Endothelial cell of umbilical vein (primary cell): ENCODE data around the gene PANX1. TPM values are rescaled to one million over a fixed set of nuclear protein-coding genes. Genes with fewer than 3 reads are reported as not detected.

Experiments used
- BruUV-seq: library from RNA; stranded (reverse); fragments of 400-500 nt; replicated peaks from 2 replicates; lab custom pipeline; 2021; lab: Mats Ljungman, UMichigan
- CTCF ChIA-PET: fragments of 300-600, 350-600 bp; sonication (Branson Sonifier 250); formaldehyde crosslinking; loops from one replicate; lab custom pipeline; 2021; ENCODE audit warnings: antibody characterized with exemption, inconsistent platforms; lab: Charles Lee
- POLR2A ChIA-PET: fragments of 300-600, 350-600 bp; sonication (Branson Sonifier 250); formaldehyde crosslinking; loops from one replicate; lab custom pipeline; 2021; ENCODE audit warnings: antibody characterized with exemption, inconsistent platforms; lab: Charles Lee
- DNase-seq: peaks from one replicate; pipeline ENCODE4 v3.0.0-alpha.2; 2011; ENCODE audit warnings: low read depth, low spot score
- FAIRE-seq: peaks from 2 replicates; lab custom pipeline; 2011; peaks lifted over from hg19 to GRCh38; lab: Jason Lieb, UNC
- H2AFZ ChIP-seq: 2 replicates; pipeline ENCODE4 v1.6.0; 2012; ENCODE audit warnings: low read depth, low read length, control low read depth, inconsistent platforms
- H3K27ac ChIP-seq: 2 replicates; pipeline ENCODE4 v1.5.1; 2011; ENCODE audit warnings: low read depth, mild to moderate bottlenecking, control low read depth, low read length, moderate library complexity; ENCODE audit not compliant: insufficient read depth
- H3K27me3 ChIP-seq, 2 experiments: 2 replicates each; pipeline versions ENCODE4 v1.6.0 to v1.6.1; 2011; ENCODE audit warnings: low read length in 2 of 2, mixed read lengths in 1 of 2; ENCODE audit not compliant: control insufficient read depth in 2 of 2, insufficient read depth in 2 of 2
- H3K36me3 ChIP-seq, 2 experiments: 2 replicates in 1 of 2; 3 replicates in 1 of 2; pipeline ENCODE4 v1.5.1; 2011; ENCODE audit warnings: low read length in 2 of 2, mild to moderate bottlenecking in 1 of 2, moderate library complexity in 1 of 2; ENCODE audit not compliant: control insufficient read depth in 2 of 2, insufficient read depth in 2 of 2; ENCODE audit errors: extremely low read depth in 1 of 2
- H3K4me1 ChIP-seq: 3 replicates; pipeline ENCODE4 v1.5.1; 2011; ENCODE audit warnings: mild to moderate bottlenecking, low read length; ENCODE audit not compliant: control insufficient read depth, insufficient read depth; ENCODE audit errors: extremely low read depth
- H3K4me2 ChIP-seq: 2 replicates; pipeline ENCODE4 v1.6.1; 2011; ENCODE audit warnings: low read length, control low read depth, mixed read lengths; ENCODE audit not compliant: insufficient read depth
- H3K4me3 ChIP-seq, 3 experiments: fragments of 200-600 bp in 1 of 3; sonication (generic), shearing (Covaris generic) in 1 of 3; replicated peaks in 1 of 3; 2 replicates each; pipeline ENCODE4 v1.5.1; 2011 to 2016; ENCODE audit warnings: control low read depth in 3 of 3, low read length in 3 of 3, mild to moderate bottlenecking in 2 of 3, inconsistent platforms in 1 of 3, low read depth in 1 of 3, moderate library complexity in 1 of 3; ENCODE audit not compliant: insufficient read depth in 1 of 3
- H3K79me2 ChIP-seq: 2 replicates; pipeline ENCODE4 v1.6.0; 2012; ENCODE audit warnings: low read length, inconsistent platforms; ENCODE audit not compliant: control insufficient read depth, insufficient read depth
- H3K9ac ChIP-seq: replicated peaks from 2 replicates; pipeline ENCODE3; 2011; ENCODE audit warnings: low read length, control low read depth; ENCODE audit not compliant: insufficient read depth; ENCODE audit errors: extremely low read depth
- H3K9me1 ChIP-seq: replicated peaks from 3 replicates; pipeline ENCODE4 v1.6.0; 2011; ENCODE audit warnings: mild to moderate bottlenecking, low read length; ENCODE audit not compliant: control insufficient read depth, insufficient read depth; ENCODE audit errors: extremely low read depth
- H3K9me3 ChIP-seq: replicated peaks from 2 replicates; pipeline ENCODE4 v1.5.1; 2012; ENCODE audit warnings: low read length, inconsistent platforms; ENCODE audit not compliant: control insufficient read depth, insufficient read depth
- H4K20me1 ChIP-seq: replicated peaks from 2 replicates; pipeline ENCODE3; 2011; ENCODE audit warnings: mild to moderate bottlenecking, low read length; ENCODE audit not compliant: control insufficient read depth, insufficient read depth; ENCODE audit errors: extremely low read depth
- EZH2 ChIP-seq: IDR thresholded peaks from 2 replicates; pipeline ENCODE4 v1.6.1; 2012; ENCODE audit warnings: borderline replicate concordance, low read depth, mild to moderate bottlenecking, moderate library complexity, low read length, inconsistent platforms; ENCODE audit not compliant: severe bottlenecking
- FOS ChIP-seq: IDR thresholded peaks from 2 replicates; pipeline ENCODE4 v1.6.1; 2011; ENCODE audit warnings: mild to moderate bottlenecking, low read length, moderate library complexity, borderline replicate concordance; ENCODE audit not compliant: insufficient read depth
- GATA2 ChIP-seq: IDR thresholded peaks from 2 replicates; pipeline ENCODE4 v1.7.0; 2011; ENCODE audit warnings: low read depth, mild to moderate bottlenecking, moderate library complexity, mixed read lengths, low read length; ENCODE audit not compliant: insufficient read length, insufficient read depth
- JUN ChIP-seq: IDR thresholded peaks from 2 replicates; pipeline ENCODE4 v1.6.1; 2011; ENCODE audit warnings: borderline replicate concordance, low read depth; ENCODE audit not compliant: insufficient read length, insufficient read depth
- MYC ChIP-seq: IDR thresholded peaks from one replicate; pipeline ENCODE4 v1.6.1; 2011; ENCODE audit warnings: mild to moderate bottlenecking, low read depth, low read length
- POLR2A ChIP-seq: IDR thresholded peaks from 2 replicates; pipeline ENCODE4 v1.6.1; 2012; ENCODE audit warnings: low read depth, mild to moderate bottlenecking, control low read depth, low read length
- POLR2AphosphoS5 ChIP-seq: IDR thresholded peaks from 2 replicates; pipeline ENCODE4 v1.6.1; 2012; ENCODE audit warnings: low read depth, mild to moderate bottlenecking, control low read depth, low read length, moderate library complexity; ENCODE audit not compliant: insufficient read depth
- dilution Hi-C: fragments of 300-500 bp; cut with MboI; formaldehyde crosslinking; loops from one replicate; pipeline ENCODE4 v1.15.0; 2019; ENCODE audit warnings: low sequenced_read_pairs; ENCODE audit not compliant: extremely low pct_ligation_motif_present
- intact Hi-C: fragments of 100-400 bp; cut with micrococcal nuclease; formaldehyde crosslinking; loops from one replicate; pipeline ENCODE4 v1.10.0; 2022
- polyA plus RNA-seq, 4 experiments: library from polyadenylated mRNA; depleted of rRNA in 3 of 4; stranded (reverse) in 3 of 4; unstranded in 1 of 4; fragments of >200 nt; gene quantifications; 2 replicates each; pipeline versions ENCODE4 v1.2.1 to v1.2.3, GENCODE V29; 2011 to 2012; ENCODE audit warnings: missing spikeins in 1 of 4
- total RNA-seq: library from RNA; stranded (reverse); gene quantifications from 2 replicates; pipeline ENCODE4 v1.2.3, GENCODE V29; 2021
- TF ChIP-seq, protein P1 (sequence below), 2 donors: IDR thresholded peaks; 1 replicate in 1 of 2; 2 replicates in 1 of 2; pipeline ENCODE4 v1.5.1; 2011; ENCODE audit warnings: low read length in 2 of 2, mild to moderate bottlenecking in 2 of 2, moderate library complexity in 2 of 2, control low read depth in 1 of 2, inconsistent platforms in 1 of 2, low read depth in 1 of 2; ENCODE audit not compliant: insufficient read depth in 1 of 2; ENCODE audit errors: extremely low read depth in 1 of 2
- TF ChIP-seq, protein P2 (sequence below): IDR thresholded peaks from 2 replicates; pipeline ENCODE4 v1.6.1; 2011; ENCODE audit not compliant: insufficient read depth, insufficient read length

The PANX1 gene
- total and polyA plus RNA-seq, 2 donors (not counting 3 experiments of a cell fraction or from before 2014, with no cell fraction given) = 9.5 to 20.9 TPM

DNA sequence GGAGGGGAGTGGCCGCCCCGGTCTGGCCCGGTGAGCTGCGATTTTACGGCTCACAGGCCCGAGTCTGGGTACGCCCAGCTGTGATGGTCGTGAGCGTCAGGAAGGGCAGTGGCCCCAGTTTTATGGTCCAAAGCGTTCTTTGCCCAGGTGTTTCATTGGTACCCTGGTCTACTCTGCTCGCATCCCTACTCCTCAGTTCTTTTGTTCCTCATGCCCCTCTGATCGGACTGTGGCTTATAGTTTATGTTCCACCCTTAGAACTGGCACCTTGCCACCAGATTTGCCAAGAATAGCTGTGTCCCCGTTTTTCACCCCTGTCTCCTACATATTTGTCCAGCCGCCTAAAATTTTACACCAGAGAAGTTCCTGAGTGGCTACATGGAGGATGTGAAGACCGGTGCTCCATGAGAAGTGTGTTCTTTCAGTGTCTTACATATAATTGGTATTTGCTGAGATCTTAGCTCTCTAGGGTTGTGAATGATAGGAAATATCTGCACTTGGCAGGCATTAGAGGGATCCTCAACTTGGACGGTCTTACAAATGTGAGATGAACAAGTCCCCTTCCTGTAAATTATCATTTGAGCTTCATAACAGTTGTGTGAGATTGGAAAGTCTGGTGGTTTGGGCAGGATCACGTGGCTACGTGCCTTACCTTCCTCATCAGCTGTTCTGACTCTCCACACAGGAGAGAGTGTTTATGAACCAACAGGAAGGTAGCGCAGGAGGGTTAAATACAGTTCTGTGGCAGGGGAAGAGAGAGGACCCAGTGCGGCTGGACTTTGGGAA lies 1.1 kb downstream of the PANX1 start:
- Histone ChIP-seq H3K9ac (peak overlapping the region; percentile 89), H2AFZ (peak overlapping the region; percentile 92), H3K4me3 (peak overlapping the region; percentile 76 to 87 (median 77)), H3K27ac (peak overlapping the region; percentile 86), H3K9me3 (no peaks in the 10 kb centered on the region), H3K79me2 (peaks cover 56% of the 10 kb centered on the region), H3K9me1 (no peaks in the 10 kb centered on the region), H4K20me1 (no peaks in the 10 kb centered on the region), H3K4me1 (peaks cover 48% of the 10 kb centered on the region), H3K27me3 (no peaks in the 10 kb centered on the region), H3K4me2 (peak overlapping the region; percentile 85), H3K36me3 (no peaks in the 10 kb centered on the region)
- ChIA-PET POLR2A (interaction anchor here (1.3 to 1.6 kb wide), 2 partner anchors 12 to 20 kb away, joined by 3 read pairs; no protein-coding TSS in a partner anchor), CTCF (interaction anchor here (1.2 to 5.0 kb wide), 7 partner anchors 12 to 937 kb away, joined by 3 to 64 read pairs (median 10); partner anchors contain the start of gene SRSF8)
- dilution Hi-C loops = no loop called here
- TSS peak; percentile 64 for BruUV-seq
- intact Hi-C loops = loop anchor here (2.0 to 10.0 kb wide), 2 partner anchors 391 to 805 kb away; no protein-coding TSS in a partner anchor
- FAIRE-seq (peak; percentile 60), DNase-seq (peak; percentile 28)
- TF ChIP-seq, protein P1, sequence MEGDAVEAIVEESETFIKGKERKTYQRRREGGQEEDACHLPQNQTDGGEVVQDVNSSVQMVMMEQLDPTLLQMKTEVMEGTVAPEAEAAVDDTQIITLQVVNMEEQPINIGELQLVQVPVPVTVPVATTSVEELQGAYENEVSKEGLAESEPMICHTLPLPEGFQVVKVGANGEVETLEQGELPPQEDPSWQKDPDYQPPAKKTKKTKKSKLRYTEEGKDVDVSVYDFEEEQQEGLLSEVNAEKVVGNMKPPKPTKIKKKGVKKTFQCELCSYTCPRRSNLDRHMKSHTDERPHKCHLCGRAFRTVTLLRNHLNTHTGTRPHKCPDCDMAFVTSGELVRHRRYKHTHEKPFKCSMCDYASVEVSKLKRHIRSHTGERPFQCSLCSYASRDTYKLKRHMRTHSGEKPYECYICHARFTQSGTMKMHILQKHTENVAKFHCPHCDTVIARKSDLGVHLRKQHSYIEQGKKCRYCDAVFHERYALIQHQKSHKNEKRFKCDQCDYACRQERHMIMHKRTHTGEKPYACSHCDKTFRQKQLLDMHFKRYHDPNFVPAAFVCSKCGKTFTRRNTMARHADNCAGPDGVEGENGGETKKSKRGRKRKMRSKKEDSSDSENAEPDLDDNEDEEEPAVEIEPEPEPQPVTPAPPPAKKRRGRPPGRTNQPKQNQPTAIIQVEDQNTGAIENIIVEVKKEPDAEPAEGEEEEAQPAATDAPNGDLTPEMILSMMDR (IDR thresholded peaks at IDR 0.05; ENCODE audit: extremely low read depth in 1 of 2, insufficient read depth in 1 of 2, low read depth in 1 of 2, low read length in 2 of 2) = no peak
- TF ChIP-seq GATA2 (no peak), POLR2A (no peak), MYC (no peak), EZH2 (no peak), POLR2AphosphoS5 (no peak), JUN (no peak), FOS (no peak)
- TF ChIP-seq, protein P2, sequence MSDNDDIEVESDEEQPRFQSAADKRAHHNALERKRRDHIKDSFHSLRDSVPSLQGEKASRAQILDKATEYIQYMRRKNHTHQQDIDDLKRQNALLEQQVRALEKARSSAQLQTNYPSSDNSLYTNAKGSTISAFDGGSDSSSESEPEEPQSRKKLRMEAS = no peak
